GM10847 (cell line): ENCODE data around the gene SH2D3A.

Experiments used
- POLR2A ChIP-seq: IDR thresholded peaks from 2 replicates; pipeline ENCODE4 v1.6.1; 2011; ENCODE audit not compliant: insufficient read length; ENCODE audit errors: extremely low read depth

The SH2D3A gene

DNA sequence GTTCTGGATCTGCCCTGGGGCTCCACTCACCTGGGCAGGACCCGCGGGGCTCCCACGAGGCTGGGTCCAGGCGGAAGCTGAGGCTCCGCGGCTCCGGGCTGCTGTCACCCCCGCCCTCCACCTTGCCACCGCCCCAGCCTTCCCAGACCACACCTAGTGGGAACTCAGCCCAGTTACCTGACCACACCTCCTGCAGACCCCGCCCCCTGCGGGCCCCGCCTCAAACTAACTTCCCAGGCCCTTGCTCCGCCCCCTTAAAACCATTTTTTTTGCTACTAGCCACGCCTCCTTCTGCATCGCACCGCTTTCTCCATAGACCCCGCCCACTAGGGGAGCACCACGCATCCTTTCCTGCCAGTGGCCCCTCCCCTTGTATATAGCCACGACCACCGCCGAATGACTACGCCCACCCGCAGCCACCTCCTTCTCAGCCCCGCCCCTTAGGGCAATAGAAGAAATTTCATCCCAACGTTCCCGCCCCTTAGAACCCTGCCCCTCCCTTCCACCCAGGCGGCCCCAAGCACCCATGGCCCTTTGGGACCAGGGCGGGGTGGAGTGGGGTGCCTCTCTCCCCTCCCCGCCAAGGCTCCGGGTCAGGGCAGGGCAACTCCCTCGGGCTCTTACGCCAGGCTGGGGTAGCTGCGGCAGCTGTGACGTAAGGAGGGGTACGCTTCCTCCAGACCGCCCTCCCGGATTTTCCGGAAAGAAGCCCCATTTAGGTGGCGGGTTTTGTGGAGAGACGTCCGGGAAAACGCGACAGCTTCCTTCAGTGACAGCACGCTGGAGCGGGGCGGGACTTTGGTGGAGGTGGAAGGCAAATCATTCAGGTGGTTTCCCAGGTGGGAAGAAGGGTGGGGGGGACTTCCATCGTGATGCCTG, at the start of gene SH2D3A:
Gene SH2D3A, minus strand, starts transcription at position 79 of the 879 bp plus-strand sequence. CDS start 3,687 bp downstream, outside the sequence.
- peak; percentile 53 for TF ChIP-seq POLR2A

DNA sequence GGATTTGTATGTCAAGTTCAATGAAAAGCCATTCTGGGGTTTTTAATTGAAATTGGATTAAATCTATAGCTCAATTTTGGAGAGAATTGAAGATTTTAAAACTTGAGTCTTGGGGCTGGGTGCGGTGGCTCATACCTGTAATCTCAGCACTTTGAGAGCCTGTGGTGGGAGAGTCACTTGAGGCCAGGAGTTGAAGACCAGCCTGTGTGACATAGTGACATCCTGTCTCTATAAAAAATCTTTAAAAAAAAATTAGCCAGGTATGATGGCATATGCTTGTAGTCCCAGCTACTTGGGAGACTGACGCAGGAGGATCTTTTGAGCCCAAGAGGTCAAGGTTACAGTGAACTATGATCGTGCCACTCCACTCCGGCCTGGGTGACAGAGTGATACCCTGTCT, 46.4 kb upstream of the SH2D3A start:
- no peak for TF ChIP-seq POLR2A

DNA sequence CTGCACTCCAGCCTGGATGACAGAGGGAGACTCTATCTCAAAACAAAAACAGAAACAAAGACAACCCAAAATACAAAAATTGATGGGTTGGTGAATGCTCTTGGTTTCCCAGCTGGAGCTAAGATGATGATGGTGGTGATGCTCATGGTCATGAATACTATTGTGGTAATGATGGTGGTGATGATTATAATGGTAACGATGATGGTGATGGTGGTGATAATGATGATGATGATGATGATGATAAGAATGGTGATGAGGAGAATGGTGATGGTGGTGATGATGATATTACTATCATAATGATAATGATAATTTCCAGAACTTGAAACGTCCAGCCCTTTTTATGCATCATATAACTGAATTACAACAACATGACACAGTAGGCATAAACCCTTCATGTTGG, 45.4 kb upstream of the SH2D3A start:
- TF ChIP-seq POLR2A, result no peak

DNA sequence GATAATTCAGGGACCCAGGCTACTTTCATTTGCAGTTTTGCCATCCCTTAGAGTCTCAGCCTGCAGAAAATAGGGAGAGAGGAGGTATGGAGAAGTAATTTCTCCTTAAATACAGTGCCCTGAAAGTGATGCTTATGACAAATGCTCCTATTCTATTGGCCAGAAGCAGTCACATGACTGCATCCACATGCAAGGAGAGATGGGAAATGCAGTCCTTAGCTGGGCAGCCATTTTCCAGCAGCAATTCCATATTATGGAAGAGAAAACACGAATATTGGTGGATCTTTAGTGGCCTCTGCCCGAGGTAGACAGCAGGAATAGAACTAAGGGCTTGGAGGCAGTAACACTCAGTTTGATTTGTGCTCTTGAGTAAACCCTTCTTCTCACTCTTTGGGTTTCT, 44.7 kb upstream of the SH2D3A start:
- no peak for TF ChIP-seq POLR2A

DNA sequence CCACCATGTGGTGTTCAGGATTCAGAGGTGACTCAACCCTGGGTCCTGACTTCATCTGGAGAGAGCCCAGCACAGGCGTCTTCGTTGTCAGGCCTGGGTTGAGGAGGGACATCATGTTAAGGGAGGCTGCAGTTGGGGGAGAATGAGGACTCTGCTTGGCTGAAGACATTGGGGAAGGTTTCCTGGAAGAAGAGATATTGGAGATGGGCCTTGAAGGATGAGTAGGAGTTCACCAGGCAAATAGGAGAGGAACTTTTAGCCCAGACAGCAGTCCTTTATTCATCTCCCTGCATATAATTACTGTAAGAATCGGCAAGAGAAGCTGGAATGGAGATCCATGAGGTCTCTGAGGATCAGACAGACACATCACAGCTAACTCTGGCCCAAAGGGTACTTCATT, 44.1 kb upstream of the SH2D3A start:
- no peak for TF ChIP-seq POLR2A

DNA sequence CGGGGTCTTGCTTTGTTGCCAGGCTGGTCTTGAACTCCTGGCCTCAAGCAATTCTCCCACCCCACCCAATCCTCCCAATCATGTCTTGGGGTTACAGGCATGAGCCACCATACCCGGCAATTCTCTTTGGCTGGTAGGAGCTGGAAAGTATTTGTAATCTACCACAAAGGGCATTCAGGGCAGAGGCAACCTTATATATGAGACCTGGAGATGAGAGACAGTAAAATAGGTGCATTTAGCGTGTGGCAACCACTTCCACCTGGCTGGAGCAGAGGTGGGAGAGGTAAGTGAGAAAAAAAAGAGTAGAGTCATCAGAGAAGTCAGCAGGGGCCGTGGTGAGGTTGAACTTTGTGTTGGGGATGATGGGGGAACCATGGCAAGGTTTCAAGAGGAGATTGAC, 42.0 kb upstream of the SH2D3A start:
- no peak for TF ChIP-seq POLR2A

DNA sequence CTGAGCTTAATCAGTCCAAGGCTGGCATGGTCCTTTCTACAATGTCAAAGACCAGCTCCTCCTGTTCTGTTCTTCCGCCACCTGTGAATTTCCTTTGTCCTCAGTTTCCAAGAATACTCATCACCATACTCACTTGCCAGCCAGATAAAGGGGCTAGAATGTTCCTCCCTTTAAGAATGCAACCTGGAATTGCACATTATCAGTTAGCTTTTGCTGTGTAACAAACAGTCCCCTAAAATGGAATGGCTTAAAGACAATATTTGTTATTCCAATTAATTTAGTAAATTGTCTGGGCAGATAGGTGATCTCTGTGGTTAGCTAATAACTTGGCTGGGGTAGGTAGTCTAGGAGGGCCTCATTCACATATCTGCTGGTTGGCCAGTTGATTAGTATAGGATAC, 41.3 kb upstream of the SH2D3A start:
- TF ChIP-seq POLR2A, result no peak

DNA sequence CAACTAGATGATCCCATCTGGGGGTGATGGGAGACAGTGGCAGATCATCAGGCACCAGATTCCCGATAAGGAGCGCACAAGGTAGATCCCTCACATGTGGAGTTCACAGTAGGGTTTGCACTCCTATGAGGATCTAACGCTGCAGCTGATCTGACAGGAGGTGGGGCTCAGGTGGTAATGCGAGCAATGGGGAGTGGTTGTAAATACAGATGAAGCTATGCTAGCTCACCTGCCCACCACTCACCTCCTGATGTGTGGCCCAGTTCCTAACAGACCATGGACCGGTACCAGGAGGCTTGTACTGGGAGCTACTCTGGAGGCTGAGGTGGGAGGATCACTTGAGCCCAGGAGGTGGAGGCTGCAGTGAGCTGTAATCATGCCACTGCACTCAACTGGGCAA, 40.1 kb upstream of the SH2D3A start:
- TF ChIP-seq POLR2A, result no peak

DNA sequence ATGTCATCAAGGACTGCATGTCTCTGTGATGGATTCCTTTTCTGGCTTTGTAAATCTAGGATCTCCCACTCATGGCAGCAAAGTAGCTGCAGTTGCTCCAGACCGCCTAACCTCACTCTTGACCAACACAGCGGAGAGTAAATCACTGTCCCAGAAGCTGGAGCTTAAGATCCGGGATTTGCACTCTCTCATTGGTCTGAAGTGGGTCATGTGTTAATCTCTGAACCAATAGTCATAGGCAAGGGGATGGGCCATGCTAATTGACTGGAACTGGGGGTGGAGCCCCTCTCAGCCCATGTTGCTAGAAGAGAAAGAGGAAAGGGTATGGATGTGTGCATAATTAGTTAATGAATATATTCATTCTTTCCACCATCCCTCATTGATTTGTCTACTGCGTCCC, 39.3 kb upstream of the SH2D3A start:
- TF ChIP-seq POLR2A, result no peak

DNA sequence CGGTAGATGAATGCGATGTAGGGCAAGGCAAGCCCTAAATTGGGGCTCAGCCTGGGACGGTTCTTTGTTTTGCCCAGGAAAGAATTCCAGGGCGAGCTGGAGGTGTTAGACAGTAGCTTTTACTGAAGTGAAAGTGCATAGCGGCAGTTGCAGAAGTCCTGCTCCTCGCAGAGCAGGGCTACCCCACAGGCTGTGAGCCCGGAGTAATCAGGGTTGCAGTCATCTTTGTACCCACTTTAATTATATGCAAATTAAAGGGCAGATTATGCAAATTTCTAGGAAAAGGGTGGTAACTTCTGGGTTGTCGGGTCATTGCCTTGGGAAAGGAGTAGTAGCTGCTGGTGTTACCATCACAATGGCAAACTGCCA, 35.8 kb upstream of the SH2D3A start:
- peak; percentile 54 for TF ChIP-seq POLR2A

DNA sequence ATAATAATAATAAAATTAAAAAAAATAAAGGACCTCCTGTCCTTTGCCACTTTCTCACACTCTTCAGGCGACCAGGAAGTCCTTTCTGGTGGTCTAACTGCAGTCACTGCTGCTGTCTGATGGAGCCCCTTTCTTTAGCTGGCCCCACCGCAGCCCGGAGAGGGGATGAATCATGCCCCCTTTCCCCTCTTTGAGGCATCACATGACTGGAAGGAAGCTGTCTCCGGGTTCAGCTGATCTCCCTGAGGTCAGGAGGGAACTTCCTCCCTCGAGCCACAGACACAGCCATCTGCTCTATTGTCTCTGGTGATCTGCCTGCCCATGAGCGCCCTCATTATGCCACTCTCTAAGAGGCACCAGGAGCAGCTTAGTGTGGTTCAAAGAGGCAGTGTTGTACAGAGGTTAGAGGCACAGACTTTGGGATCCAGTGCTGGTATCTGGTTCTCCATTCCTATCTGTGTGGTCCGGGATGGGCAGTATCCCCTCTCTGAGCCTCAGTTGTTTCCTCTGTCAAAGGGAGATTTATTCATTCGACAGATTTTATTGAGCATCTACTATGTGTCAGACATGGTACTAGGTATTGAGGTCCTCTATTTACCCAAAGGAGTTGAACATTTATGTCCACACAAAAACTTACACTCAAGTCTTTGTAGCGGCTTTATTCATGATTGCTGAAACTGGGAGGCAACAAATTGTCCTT, 35.3 kb upstream of the SH2D3A start:
- TF ChIP-seq POLR2A, result peak; percentile 21

DNA sequence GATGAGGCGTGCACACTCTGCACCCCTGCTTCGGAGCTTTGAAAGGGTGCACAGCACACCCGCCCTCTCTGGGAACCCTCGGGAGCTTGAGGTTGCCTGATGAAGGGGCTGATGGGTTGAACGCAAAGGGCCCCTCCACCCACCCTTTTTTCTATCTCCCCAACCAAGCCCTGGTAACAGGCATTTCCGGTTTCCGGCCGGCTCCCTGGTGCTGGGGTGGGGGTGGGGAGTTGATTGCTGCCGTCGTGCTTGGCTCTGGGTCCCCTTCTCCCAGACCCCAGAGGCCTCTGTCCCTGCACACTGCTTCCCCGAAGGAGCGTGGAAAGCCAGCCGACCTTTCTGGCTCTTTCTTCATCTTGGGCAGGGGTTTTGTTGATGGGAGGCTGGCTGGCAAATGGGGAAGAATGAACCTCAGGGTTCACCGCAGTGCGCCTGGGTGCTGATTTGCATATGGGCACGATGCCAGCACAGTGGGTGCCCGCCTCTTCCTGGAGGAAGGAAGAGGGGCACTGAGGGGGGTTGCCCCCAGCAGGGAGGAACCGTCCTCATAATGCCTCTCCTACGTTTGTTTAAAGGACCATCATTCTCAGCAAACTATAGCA, 34.4 kb upstream of the SH2D3A start:
- TF ChIP-seq POLR2A, result peak; percentile 46

DNA sequence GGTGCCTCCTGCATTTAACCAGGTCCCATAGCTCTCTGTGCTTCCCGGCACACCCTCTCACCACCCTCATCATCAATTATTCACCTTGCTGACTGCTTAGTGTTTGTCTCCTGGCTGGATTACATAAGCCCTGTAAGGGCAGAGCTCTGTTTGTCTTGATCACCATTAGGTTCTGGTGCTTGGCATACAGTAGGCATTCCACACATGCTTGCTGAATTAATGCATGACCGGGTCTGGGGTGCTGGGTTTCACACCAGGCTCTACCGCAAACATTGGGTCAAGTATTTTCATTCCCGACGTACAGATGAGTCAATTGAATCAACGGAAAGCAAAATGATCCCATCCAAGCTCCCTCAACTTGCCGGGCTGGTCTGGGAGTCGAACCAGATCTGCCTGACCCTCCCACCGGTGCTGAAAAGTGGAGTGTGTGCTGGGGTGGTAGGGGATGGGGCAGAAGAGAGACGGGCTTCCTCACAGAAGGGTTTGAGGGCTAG, 33.8 kb upstream of the SH2D3A start:
- no peak for TF ChIP-seq POLR2A

DNA sequence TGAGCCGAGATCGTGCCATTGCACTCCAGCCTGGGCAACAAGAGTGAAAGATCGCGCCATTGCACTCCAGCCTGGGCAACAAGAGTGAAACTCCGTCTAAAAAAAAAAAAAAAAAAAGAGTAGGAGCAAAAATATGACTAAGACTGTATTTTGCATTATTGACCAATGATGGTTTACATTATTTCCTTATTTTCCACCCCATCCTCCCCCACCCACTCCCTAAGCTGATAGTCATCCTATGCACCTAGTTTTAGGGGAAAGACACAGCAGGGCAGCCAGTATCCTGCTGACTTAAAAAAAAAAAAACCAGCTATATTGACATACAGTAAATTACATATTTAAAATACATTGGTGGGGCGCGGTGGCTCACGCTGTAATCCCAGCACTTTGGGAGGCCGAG, 30.4 kb upstream of the SH2D3A start:
- no peak for TF ChIP-seq POLR2A

DNA sequence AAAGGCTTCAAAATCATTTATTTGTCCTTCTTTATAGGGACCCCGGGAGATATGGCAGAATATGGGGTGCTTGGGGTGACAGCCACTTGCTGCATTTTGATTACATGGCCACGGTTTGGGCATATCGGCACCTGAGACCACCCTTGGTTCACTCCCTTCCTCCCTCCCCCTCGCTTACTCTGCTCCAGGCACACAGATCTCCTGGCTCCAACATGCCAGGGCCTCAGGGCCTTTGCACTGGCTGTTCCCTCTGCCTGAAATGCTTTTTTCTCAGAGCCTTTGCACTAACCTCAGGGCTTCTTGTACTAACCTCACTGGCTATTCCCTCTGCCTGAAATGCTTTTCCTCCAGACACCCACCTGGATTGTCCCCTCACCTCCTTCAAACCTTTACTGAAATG, 29.0 kb upstream of the SH2D3A start:
- TF ChIP-seq POLR2A, result no peak
